ENCODE data around the gene ALG1. TPM values are rescaled to one million over a fixed set of nuclear protein-coding genes. Genes with fewer than 3 reads are reported as not detected.
A peak's percentile ranks its signal among the peaks of the same experiment; 100 is the strongest.

Gene ALG1
- total RNA-seq, 1 donor from 2014 or later = 23.1 TPM

GRCh38 chr16:5058476-5058875 is 13.2 kb upstream of the ALG1 start:
- H3K4me3 ChIP-seq (ENCODE audit: insufficient read depth, low read depth, low read length) = no peak overlapping the region
- no peak overlapping the region for H3K9ac ChIP-seq (ENCODE audit: low read length)
- TF ChIP-seq CTCF (IDR thresholded peaks at IDR 0.05; ENCODE audit: insufficient read depth, low read depth, low read length) (peak; percentile 24), EZH2 (IDR thresholded peaks at IDR 0.05; ENCODE audit: insufficient read depth, low read length) (no peak)
- peak overlapping the region; percentile 56 for H2AFZ ChIP-seq (ENCODE audit: low read depth, low read length)
- peaks cover 12% of the 10 kb centered on the region for H3K27me3 ChIP-seq (ENCODE audit: insufficient read depth, low read length)
- peaks cover 2% of the 10 kb centered on the region for H3K4me1 Mint-ChIP-seq (ENCODE audit: low read depth, unreplicated experiment)
- H4K20me1 ChIP-seq (ENCODE audit: insufficient read depth, low read length) = no peaks in the 10 kb centered on the region
- no peak for FAIRE-seq
- no peaks in the 10 kb centered on the region for H3K9me3 Mint-ChIP-seq (ENCODE audit: unreplicated experiment)
- H3K36me3 Mint-ChIP-seq (ENCODE audit: low read depth, unreplicated experiment) = no peaks in the 10 kb centered on the region
- H3K27ac Mint-ChIP-seq (ENCODE audit: unreplicated experiment) = peak overlapping the region; percentile 41
- H3K4me3 Mint-ChIP-seq (ENCODE audit: unreplicated experiment) = no peak overlapping the region
- no peaks in the 10 kb centered on the region for H3K36me3 ChIP-seq (ENCODE audit: insufficient read depth, low read length)
- peaks cover 15% of the 10 kb centered on the region for H3K27me3 Mint-ChIP-seq (ENCODE audit: low read depth, unreplicated experiment)
- H3K9me3 ChIP-seq (ENCODE audit: insufficient read depth, low read depth, low read length) = no peaks in the 10 kb centered on the region
- no peak overlapping the region for H3K27ac ChIP-seq (ENCODE audit: low read depth, low read length)
- no peak for DNase-seq (ENCODE audit: low read depth)
- no peaks in the 10 kb centered on the region for H3K79me2 ChIP-seq (ENCODE audit: insufficient read depth, low read length)
- peak overlapping the region; percentile 32 for H3K4me2 ChIP-seq (ENCODE audit: low read length)
- H3K4me1 ChIP-seq (ENCODE audit: insufficient read depth, low read length) = no peaks in the 10 kb centered on the region

GRCh38 chr16:5059386-5060072 is 12.1 kb upstream of the ALG1 start:
- no peak for TF ChIP-seq EZH2 (IDR thresholded peaks at IDR 0.05; ENCODE audit: insufficient read depth, low read length)
- no peak for TF ChIP-seq CTCF (IDR thresholded peaks at IDR 0.05; ENCODE audit: insufficient read depth, low read depth, low read length)
- H3K9ac ChIP-seq (ENCODE audit: low read length) = no peak overlapping the region
- Mint-ChIP-seq H3K4me3 (ENCODE audit: unreplicated experiment) (no peak overlapping the region), H3K4me1 (ENCODE audit: low read depth, unreplicated experiment) (peaks cover 2% of the 10 kb centered on the region), H3K27me3 (ENCODE audit: low read depth, unreplicated experiment) (peaks cover 19% of the 10 kb centered on the region), H3K36me3 (ENCODE audit: low read depth, unreplicated experiment) (no peaks in the 10 kb centered on the region), H3K9me3 (ENCODE audit: unreplicated experiment) (no peaks in the 10 kb centered on the region), H3K27ac (ENCODE audit: unreplicated experiment) (no peak overlapping the region)
- H2AFZ ChIP-seq (ENCODE audit: low read depth, low read length) = no peak overlapping the region
- DNase-seq (ENCODE audit: low read depth) = no peak
- H3K27ac ChIP-seq (ENCODE audit: low read depth, low read length) = no peak overlapping the region
- no peaks in the 10 kb centered on the region for H3K4me1 ChIP-seq (ENCODE audit: insufficient read depth, low read length)
- no peaks in the 10 kb centered on the region for H3K36me3 ChIP-seq (ENCODE audit: insufficient read depth, low read length)
- H3K27me3 ChIP-seq (ENCODE audit: insufficient read depth, low read length) = peaks cover 14% of the 10 kb centered on the region
- no peak overlapping the region for H3K4me3 ChIP-seq (ENCODE audit: insufficient read depth, low read depth, low read length)
- H3K9me3 ChIP-seq (ENCODE audit: insufficient read depth, low read depth, low read length) = no peaks in the 10 kb centered on the region
- H3K4me2 ChIP-seq (ENCODE audit: low read length) = no peak overlapping the region
- FAIRE-seq = no peak
- no peaks in the 10 kb centered on the region for H4K20me1 ChIP-seq (ENCODE audit: insufficient read depth, low read length)
- no peaks in the 10 kb centered on the region for H3K79me2 ChIP-seq (ENCODE audit: insufficient read depth, low read length)

GRCh38 chr16:5060073-5060641 is 11.5 kb upstream of the ALG1 start:
- Histone ChIP-seq H3K27ac (ENCODE audit: low read depth, low read length) (no peak overlapping the region), H3K4me2 (ENCODE audit: low read length) (no peak overlapping the region), H3K27me3 (ENCODE audit: insufficient read depth, low read length) (peaks cover 20% of the 10 kb centered on the region), H3K79me2 (ENCODE audit: insufficient read depth, low read length) (no peaks in the 10 kb centered on the region), H3K9me3 (ENCODE audit: insufficient read depth, low read depth, low read length) (no peaks in the 10 kb centered on the region), H2AFZ (ENCODE audit: low read depth, low read length) (no peak overlapping the region), H3K4me3 (ENCODE audit: insufficient read depth, low read depth, low read length) (no peak overlapping the region), H3K9ac (ENCODE audit: low read length) (no peak overlapping the region), H3K4me1 (ENCODE audit: insufficient read depth, low read length) (no peaks in the 10 kb centered on the region), H4K20me1 (ENCODE audit: insufficient read depth, low read length) (no peaks in the 10 kb centered on the region), H3K36me3 (ENCODE audit: insufficient read depth, low read length) (no peaks in the 10 kb centered on the region)
- peaks cover 2% of the 10 kb centered on the region for H3K4me1 Mint-ChIP-seq (ENCODE audit: low read depth, unreplicated experiment)
- FAIRE-seq (no peak), DNase-seq (ENCODE audit: low read depth) (no peak)
- TF ChIP-seq CTCF (IDR thresholded peaks at IDR 0.05; ENCODE audit: insufficient read depth, low read depth, low read length) (no peak), EZH2 (IDR thresholded peaks at IDR 0.05; ENCODE audit: insufficient read depth, low read length) (no peak)
- no peaks in the 10 kb centered on the region for H3K36me3 Mint-ChIP-seq (ENCODE audit: low read depth, unreplicated experiment)
- H3K4me3 Mint-ChIP-seq (ENCODE audit: unreplicated experiment) = no peak overlapping the region
- H3K27me3 Mint-ChIP-seq (ENCODE audit: low read depth, unreplicated experiment) = peaks cover 21% of the 10 kb centered on the region
- no peaks in the 10 kb centered on the region for H3K9me3 Mint-ChIP-seq (ENCODE audit: unreplicated experiment)
- H3K27ac Mint-ChIP-seq (ENCODE audit: unreplicated experiment) = no peak overlapping the region

All from astrocyte (in vitro differentiated cells and primary cell).